GM23248 (cell line): ENCODE data around the gene WIZ. TPM values are rescaled to one million over a fixed set of nuclear protein-coding genes. Genes with fewer than 3 reads are reported as not detected.

Experiments used
- DNase-seq: peaks from one replicate; pipeline ENCODE4 v3.0.0-alpha.2; 2015
- H2AFZ ChIP-seq: fragments of 200-600 bp; sonication (generic); 2 replicates; pipeline ENCODE4 v1.6.1; 2016; ENCODE audit warnings: antibody characterized with exemption
- H3F3A ChIP-seq: fragments of 200-600 bp; sonication (generic); 2 replicates; pipeline ENCODE4 v1.6.1; 2016; ENCODE audit warnings: mild to moderate bottlenecking, antibody characterized with exemption, mixed run types; ENCODE audit not compliant: insufficient read depth
- H3K27ac ChIP-seq: fragments of 200-600 bp; sonication (generic); 2 replicates; pipeline ENCODE4 v1.5.1; 2016; ENCODE audit warnings: mild to moderate bottlenecking
- H3K27me3 ChIP-seq: fragments of 200-600 bp; sonication (generic); replicated peaks from 2 replicates; pipeline ENCODE4 v1.6.1; 2016; ENCODE audit warnings: mild to moderate bottlenecking; ENCODE audit not compliant: insufficient read depth
- H3K36me3 ChIP-seq: fragments of 200-600 bp; sonication (generic); 2 replicates; pipeline ENCODE4 v1.6.1; 2016; ENCODE audit warnings: low read depth, mild to moderate bottlenecking
- H3K4me1 ChIP-seq: fragments of 200-600 bp; sonication (generic); 2 replicates; pipeline ENCODE4 v1.6.1; 2016; ENCODE audit warnings: mild to moderate bottlenecking; ENCODE audit not compliant: insufficient read depth
- H3K4me2 ChIP-seq: fragments of 200-600 bp; sonication (generic); one replicate; pipeline ENCODE4 v1.6.1; 2016; ENCODE audit warnings: mild to moderate bottlenecking; ENCODE audit not compliant: unreplicated experiment
- H3K4me3 ChIP-seq: fragments of 200-600 bp; sonication (generic); 2 replicates; pipeline ENCODE4 v1.5.1; 2016; ENCODE audit warnings: mild to moderate bottlenecking
- H3K79me2 ChIP-seq: fragments of 200-600 bp; sonication (generic); 2 replicates; pipeline ENCODE4 v1.6.1; 2016; ENCODE audit warnings: mild to moderate bottlenecking; ENCODE audit not compliant: insufficient read depth
- H3K9ac ChIP-seq: fragments of 200-600 bp; sonication (generic); 2 replicates; pipeline ENCODE4 v1.6.1; 2016; ENCODE audit warnings: mild to moderate bottlenecking
- H3K9me2 ChIP-seq: fragments of 200-600 bp; sonication (generic); 2 replicates; pipeline ENCODE4 v1.6.1; 2016; ENCODE audit warnings: mixed run types, mild to moderate bottlenecking, moderate library complexity; ENCODE audit not compliant: insufficient read depth
- H3K9me3 ChIP-seq: fragments of 200-600 bp; sonication (generic); one replicate; pipeline ENCODE4 v1.6.1; 2017; ENCODE audit warnings: low read depth
- H4K20me1 ChIP-seq: fragments of 200-600 bp; sonication (generic); 2 replicates; pipeline ENCODE4 v1.6.0; 2016; ENCODE audit not compliant: insufficient read depth
- EZH2 ChIP-seq: fragments of 200-600 bp; sonication (generic); IDR thresholded peaks from 2 replicates; pipeline ENCODE4 v1.6.1; 2018; ENCODE audit warnings: antibody characterized with exemption, mild to moderate bottlenecking; ENCODE audit not compliant: insufficient read depth, poor library complexity, severe bottlenecking
- EZH2phosphoT487 ChIP-seq: fragments of 200-600 bp; sonication (generic); IDR thresholded peaks from 2 replicates; pipeline ENCODE4 v1.6.1; 2018; ENCODE audit warnings: antibody characterized with exemption, moderate library complexity, mild to moderate bottlenecking, low read depth; ENCODE audit not compliant: insufficient read depth
- WGBS, 2 experiments: methylation state at CpG; one replicate each; pipeline ENCODE4 v1.1.6; 2015 to 2017; ENCODE audit warnings: low lambda C conversion rate in 2 of 2, low coverage in 1 of 2; ENCODE audit errors: missing lambda C conversion rate in 2 of 2; 5-methylcytosine and 5-hydroxymethylcytosine counted together
- in situ Hi-C: fragments of 300-500 bp; cut with MboI; formaldehyde crosslinking; loops from 2 replicates; pipeline ENCODE4 v1.15.0; 2020
- polyA plus RNA-seq: library from polyadenylated mRNA; unstranded; fragments of >200 nt; fragmentation: Nextera tagmentation; extraction: Ambion mirVana; gene quantifications from 2 replicates; pipeline ENCODE4 v1.2.1, GENCODE V29; 2016
- total RNA-seq: library from RNA; depleted of rRNA; stranded (reverse); fragments of >200 nt; shearing (Covaris generic); gene quantifications from 2 replicates; pipeline ENCODE4 v1.2.3, GENCODE V29; 2014

The WIZ gene
- total and polyA plus RNA-seq, 2 experiments from 2014 or later, result 6.1 to 22.0 TPM

DNA sequence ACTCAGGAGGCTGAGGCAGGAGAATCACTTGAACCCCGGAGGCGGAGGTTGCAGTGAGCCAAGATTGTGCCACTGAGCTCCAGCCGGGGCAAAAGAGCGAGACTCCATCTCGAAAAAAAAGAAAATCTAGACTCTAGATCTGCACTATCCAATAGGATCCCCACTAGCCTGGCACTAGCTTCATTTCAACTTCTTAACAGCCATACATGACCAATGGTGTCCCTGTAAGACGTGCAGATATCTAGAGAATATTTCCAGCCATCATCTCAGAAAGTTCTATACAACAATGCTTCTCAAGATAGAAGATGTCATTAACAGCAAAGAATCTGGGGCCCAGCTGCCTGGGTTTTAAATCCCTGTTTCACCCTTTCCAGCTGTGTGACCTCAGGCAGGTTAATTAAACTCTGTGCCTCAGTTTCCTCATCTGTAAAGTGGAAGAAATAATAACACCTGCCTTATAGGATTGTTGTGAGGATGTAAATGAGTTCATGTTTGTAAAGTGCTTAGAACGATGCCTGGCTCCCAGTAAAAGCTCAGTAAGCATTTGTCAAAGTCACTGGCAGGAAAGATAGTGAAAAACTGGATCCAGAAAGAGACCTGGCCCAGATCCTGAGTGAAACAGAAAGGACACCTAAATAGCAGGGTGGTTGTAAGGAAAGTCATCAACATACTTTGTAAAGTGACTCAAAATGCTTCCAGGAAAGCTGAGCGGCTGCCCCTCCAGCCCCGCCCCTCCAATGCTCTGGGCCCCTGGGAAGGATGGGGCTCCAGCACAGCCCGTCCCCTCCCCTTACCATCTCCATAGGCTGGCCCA lies 13.5 kb downstream of the WIZ start:
- H3K9me2 ChIP-seq, result no peaks in the 10 kb centered on the region
- no peak overlapping the region for H3K4me2 ChIP-seq
- TF ChIP-seq EZH2, result no peak
- TF ChIP-seq EZH2phosphoT487, result no peak
- no peaks in the 10 kb centered on the region for H3K27me3 ChIP-seq
- no peak overlapping the region for H3K4me3 ChIP-seq
- H3K79me2 ChIP-seq, result peaks cover 10% of the 10 kb centered on the region
- no peaks in the 10 kb centered on the region for H3K9me3 ChIP-seq
- DNase-seq, result peak; percentile 35
- WGBS, 2 experiments, result 72 to 78% methylated on average over 8 to 10 of the region's 10 CpGs
- no peaks in the 10 kb centered on the region for H4K20me1 ChIP-seq
- in situ Hi-C loops, result no loop called here
- H3K4me1 ChIP-seq, result peaks cover 11% of the 10 kb centered on the region
- H3K36me3 ChIP-seq, result no peaks in the 10 kb centered on the region
- H3K9ac ChIP-seq, result no peak overlapping the region
- H3K27ac ChIP-seq, result no peak overlapping the region
- no peaks in the 10 kb centered on the region for H3F3A ChIP-seq
- H2AFZ ChIP-seq, result no peak overlapping the region

DNA sequence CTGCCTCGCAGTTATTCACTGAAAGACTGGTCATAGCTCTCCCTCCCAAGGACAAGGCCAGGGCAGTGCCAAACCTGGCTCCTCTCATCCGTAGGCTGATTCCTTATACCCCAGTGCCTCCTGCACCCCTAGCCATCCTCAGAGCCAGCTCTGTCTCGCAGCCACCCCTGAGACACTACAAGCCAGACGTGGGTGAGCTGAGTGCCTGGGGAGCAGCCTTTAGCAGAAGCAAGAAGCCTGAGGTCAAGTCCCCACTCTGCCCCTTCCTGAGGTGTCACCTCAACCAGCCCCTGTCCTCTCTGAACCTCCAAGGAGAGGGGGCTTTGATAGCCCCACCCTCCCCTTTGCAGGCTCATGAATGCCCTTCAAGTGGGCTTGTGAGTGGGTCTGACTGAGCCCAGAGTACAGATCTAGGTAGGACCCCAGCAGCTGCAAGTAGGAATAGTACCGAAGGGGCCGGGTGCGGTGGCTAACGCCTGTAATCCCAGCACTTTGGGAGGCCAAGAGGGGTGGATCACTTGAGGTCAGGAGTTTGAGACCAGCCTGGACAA lies 16.2 kb downstream of the WIZ start:
- Histone ChIP-seq H3K4me1 (peaks cover 20% of the 10 kb centered on the region), H3K79me2 (peaks cover 37% of the 10 kb centered on the region), H3K27ac (peak overlapping the region; percentile 93), H3F3A (no peaks in the 10 kb centered on the region), H2AFZ (peak overlapping the region; percentile 98), H3K9me2 (no peaks in the 10 kb centered on the region), H3K9me3 (no peaks in the 10 kb centered on the region), H4K20me1 (no peaks in the 10 kb centered on the region), H3K27me3 (no peaks in the 10 kb centered on the region), H3K4me2 (peak overlapping the region; percentile 85), H3K9ac (peak overlapping the region; percentile 90), H3K4me3 (peak overlapping the region; percentile 89), H3K36me3 (no peaks in the 10 kb centered on the region)
- in situ Hi-C loops, result no loop called here
- no peak for DNase-seq
- no peak for TF ChIP-seq EZH2
- TF ChIP-seq EZH2phosphoT487, result no peak
- 54 to 61% methylated on average over 8 of the region's 8 CpGs for WGBS, 2 experiments

DNA sequence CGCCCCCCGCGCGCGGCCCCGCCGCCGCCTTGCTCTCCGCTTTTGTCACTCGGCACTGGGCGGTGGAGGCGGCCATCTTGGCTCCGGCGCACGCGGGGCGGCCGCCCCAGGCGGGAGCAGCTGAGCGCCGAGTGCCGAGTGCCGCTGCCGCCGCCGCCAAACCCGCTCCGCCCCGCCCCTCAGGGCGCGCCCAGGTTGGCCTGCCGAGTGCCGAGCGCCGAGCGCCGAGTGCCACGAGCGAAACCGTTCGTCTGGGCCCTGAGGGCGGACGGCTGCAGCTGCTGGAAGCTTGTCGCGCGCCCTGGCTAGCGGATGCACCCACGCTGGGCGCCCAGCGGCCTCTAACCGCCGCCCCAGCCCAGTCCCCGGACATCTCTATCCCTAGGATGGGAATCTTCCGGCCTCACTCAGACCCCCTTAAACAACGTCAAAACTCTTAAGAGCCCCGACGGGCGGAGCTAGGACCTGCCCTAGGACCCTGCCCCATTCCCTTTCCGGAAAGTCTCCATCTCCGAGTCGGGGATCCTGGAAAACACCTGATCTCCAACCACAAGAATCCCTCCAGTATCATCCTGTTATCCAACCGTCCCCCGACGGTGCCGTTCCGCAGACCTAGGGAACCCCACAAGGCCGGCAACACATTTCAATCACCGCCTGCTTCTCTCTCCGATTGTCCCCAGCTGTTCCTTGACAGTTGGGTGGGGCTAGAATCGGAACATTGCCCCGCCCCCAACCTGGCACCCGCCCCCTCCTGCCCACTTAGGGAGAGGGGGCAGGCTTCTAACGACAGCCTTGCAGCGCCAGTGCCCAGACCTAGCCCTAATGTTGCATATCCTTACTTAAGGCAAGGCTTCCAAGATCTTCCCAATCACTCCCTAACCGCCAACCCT lies 16.9 kb downstream of the WIZ start:
- Histone ChIP-seq H3F3A (no peaks in the 10 kb centered on the region), H3K4me1 (peaks cover 20% of the 10 kb centered on the region), H4K20me1 (no peaks in the 10 kb centered on the region), H2AFZ (peak overlapping the region; percentile 98), H3K9ac (peak overlapping the region; percentile 90), H3K27me3 (no peaks in the 10 kb centered on the region), H3K9me2 (no peaks in the 10 kb centered on the region), H3K79me2 (peaks cover 44% of the 10 kb centered on the region), H3K9me3 (no peaks in the 10 kb centered on the region), H3K27ac (peak overlapping the region; percentile 93), H3K4me2 (peak overlapping the region; percentile 85), H3K36me3 (no peaks in the 10 kb centered on the region), H3K4me3 (peak overlapping the region; percentile 89)
- 2% methylated on average over 45 to 57 of the region's 75 CpGs for WGBS, 2 experiments
- peak; percentile 98 for DNase-seq
- TF ChIP-seq EZH2phosphoT487, result no peak
- no peak for TF ChIP-seq EZH2
- in situ Hi-C loops, result no loop called here

DNA sequence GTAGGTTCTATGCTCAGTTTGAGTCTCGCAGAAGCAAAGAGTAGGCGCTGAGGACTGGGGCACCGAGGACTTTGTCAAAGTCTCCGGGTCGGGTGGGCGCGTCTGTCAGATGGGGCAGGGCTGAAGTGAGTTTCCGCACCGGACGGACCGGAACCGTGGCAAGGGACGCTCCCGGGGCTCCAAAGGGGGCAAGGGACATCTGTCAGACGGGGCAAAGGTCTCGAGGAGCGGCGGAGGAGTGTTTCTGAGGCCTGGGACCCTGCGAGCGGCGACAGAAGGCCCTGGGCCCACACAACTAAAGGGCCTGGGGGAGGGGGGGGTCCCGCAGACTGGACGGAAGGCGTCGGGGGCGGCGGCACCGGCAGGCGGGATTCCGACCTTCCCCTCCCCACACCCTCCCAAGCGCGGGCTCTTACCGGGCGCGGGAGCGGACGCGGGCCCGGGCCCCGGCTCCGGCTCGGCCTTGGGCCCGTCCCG lies 17.7 kb downstream of the WIZ start:
- no peaks in the 10 kb centered on the region for H4K20me1 ChIP-seq
- H3K27me3 ChIP-seq, result no peaks in the 10 kb centered on the region
- peak overlapping the region; percentile 94 for H3K9ac ChIP-seq
- H3K4me1 ChIP-seq, result peaks cover 13% of the 10 kb centered on the region
- peak overlapping the region; percentile 99 for H3K4me2 ChIP-seq
- no peaks in the 10 kb centered on the region for H3K9me2 ChIP-seq
- peak overlapping the region; percentile 20; the same call in 1 of the 2 replicates for H3K27ac ChIP-seq
- in situ Hi-C loops, result no loop called here
- H3K36me3 ChIP-seq, result no peaks in the 10 kb centered on the region
- peak; percentile 46 for DNase-seq
- no peaks in the 10 kb centered on the region for H3F3A ChIP-seq
- no peak for TF ChIP-seq EZH2phosphoT487
- TF ChIP-seq EZH2, result no peak
- 0 to 1% methylated on average over 1 to 44 of the region's 44 CpGs for WGBS, 2 experiments
- H3K9me3 ChIP-seq, result no peaks in the 10 kb centered on the region
- peak overlapping the region; percentile 77 for H3K4me3 ChIP-seq
- peaks cover 52% of the 10 kb centered on the region for H3K79me2 ChIP-seq
- peak overlapping the region; percentile 11 for H2AFZ ChIP-seq
